Skeletal muscle tissue (tissue), 4 donors: ENCODE measurements around the gene RPL22L1. TPM values are rescaled to one million over a fixed set of nuclear protein-coding genes. Genes with fewer than 3 reads are reported as not detected.
"Not testable (repeated sequence)": the region's sequence is repeated elsewhere in the genome, so short reads cannot be mapped to it uniquely, and the experiment has no call there.

Experiments used
- H3K27ac ChIP-seq: one replicate; pipeline ENCODE4 v1.7.0; 2013; ENCODE audit warnings: mild to moderate bottlenecking, low read depth, low read length, inconsistent platforms
- H3K27me3 ChIP-seq, 3 donors: one replicate each; pipeline ENCODE4 v1.7.0; 2013; ENCODE audit warnings: low read length in 3 of 3; ENCODE audit not compliant: control insufficient read depth in 3 of 3, insufficient read depth in 3 of 3
- H3K36me3 ChIP-seq, 3 donors: one replicate each; pipeline ENCODE4 v1.7.0; 2013; ENCODE audit warnings: low read length in 3 of 3; ENCODE audit not compliant: control insufficient read depth in 3 of 3, insufficient read depth in 3 of 3
- H3K4me1 ChIP-seq, 3 donors: one replicate each; pipeline ENCODE4 v1.7.0; 2013; ENCODE audit warnings: low read length in 3 of 3, mild to moderate bottlenecking in 3 of 3; ENCODE audit not compliant: control insufficient read depth in 3 of 3, insufficient read depth in 3 of 3
- H3K4me3 ChIP-seq, 3 donors: one replicate each; pipeline ENCODE4 v1.7.0; 2013; ENCODE audit warnings: low read length in 3 of 3
- H3K9ac ChIP-seq, 3 donors: one replicate each; pipeline ENCODE4 v1.7.0; 2013; ENCODE audit warnings: low read length in 3 of 3, mild to moderate bottlenecking in 3 of 3, moderate library complexity in 2 of 3, low read depth in 1 of 3
- H3K9me3 ChIP-seq, 3 donors: one replicate each; pipeline ENCODE4 v1.7.0; 2013; ENCODE audit warnings: low read length in 3 of 3; ENCODE audit not compliant: control insufficient read depth in 3 of 3
- total RNA-seq: library from RNA; depleted of rRNA; stranded (reverse); fragments of >200 nt; gene quantifications from one replicate; pipeline ENCODE4 v1.2.3, GENCODE V29; 2014
- donor health status: Osteomylitis.

The RPL22L1 gene
- total RNA-seq, 1 donor from 2014 or later, result 28.7 TPM

DNA sequence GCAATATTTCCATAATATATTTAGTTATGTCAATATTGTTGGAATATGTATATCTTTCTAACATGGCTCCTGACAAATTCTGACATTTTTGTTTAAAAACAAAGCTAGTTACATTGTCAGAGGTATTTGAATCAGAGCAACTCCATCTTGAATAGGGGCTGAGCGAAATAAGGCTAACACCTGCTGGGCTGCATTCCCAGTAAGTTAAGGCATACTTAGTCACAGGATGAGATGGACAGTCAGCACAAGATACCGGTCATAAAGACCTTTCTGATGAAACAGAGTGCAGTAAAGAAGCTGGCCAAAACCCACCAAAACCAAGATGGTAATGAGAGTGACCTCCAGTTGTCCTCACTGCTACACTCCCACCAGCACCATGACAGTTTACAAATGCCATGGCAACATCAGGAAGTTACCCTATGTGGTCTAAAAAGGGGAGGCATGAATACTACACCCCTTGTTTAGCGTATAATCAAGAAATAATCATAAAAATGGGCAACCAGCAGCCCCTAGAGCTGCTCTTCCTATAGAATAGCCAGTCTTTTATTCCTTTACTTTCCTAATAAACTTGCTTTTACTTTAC lies 30.4 kb downstream of the RPL22L1 start:
- Histone ChIP-seq H3K27me3 (peaks cover 0 to 6% (median 0%) of the 10 kb centered on the region in 3 donors), H3K4me3 (no peak overlapping the region), H3K36me3 (no peaks in the 10 kb centered on the region), H3K4me1 (no peaks in the 10 kb centered on the region), H3K9me3 (peaks cover 0 to 3% (median 0%) of the 10 kb centered on the region in 3 donors), H3K9ac (no peak overlapping the region), H3K27ac (no peak overlapping the region)

DNA sequence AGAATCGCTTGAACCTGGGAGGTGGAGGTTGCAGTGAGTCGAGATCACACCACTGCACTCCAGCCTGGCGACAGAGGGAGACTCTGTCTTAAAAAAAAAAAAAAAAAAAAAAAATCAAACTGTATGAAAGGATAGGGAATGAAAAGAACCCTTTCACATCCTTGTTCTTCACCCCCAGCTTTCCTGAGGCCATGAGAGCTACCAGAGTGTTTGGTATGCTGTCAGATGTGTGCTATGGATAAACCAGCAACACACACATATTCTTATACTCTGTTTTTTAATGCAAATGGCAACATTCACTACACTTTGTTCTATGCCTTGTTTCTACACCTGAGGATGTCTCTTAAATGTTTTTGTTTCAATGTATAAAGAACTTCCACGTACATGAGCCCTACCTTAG lies 33.5 kb downstream of the RPL22L1 start:
- no peak overlapping the region for H3K9ac ChIP-seq
- no peaks in the 10 kb centered on the region for H3K9me3 ChIP-seq
- H3K27ac ChIP-seq, result no peak overlapping the region
- no peaks in the 10 kb centered on the region for H3K36me3 ChIP-seq
- H3K27me3 ChIP-seq, result peaks cover 0 to 14% (median 0%) of the 10 kb centered on the region in 3 donors
- H3K4me3 ChIP-seq, result no peak overlapping the region
- no peaks in the 10 kb centered on the region for H3K4me1 ChIP-seq

GRCh38 chr3:170835336-170835735 lies 34.7 kb downstream of the RPL22L1 start:
- peaks cover 0 to 14% (median 0%) of the 10 kb centered on the region in 3 donors for H3K27me3 ChIP-seq
- no peaks in the 10 kb centered on the region for H3K36me3 ChIP-seq
- H3K27ac ChIP-seq, result no peak overlapping the region
- no peaks in the 10 kb centered on the region for H3K9me3 ChIP-seq
- H3K4me1 ChIP-seq, result no peaks in the 10 kb centered on the region
- H3K9ac ChIP-seq, result no peak overlapping the region
- no peak overlapping the region for H3K4me3 ChIP-seq

DNA sequence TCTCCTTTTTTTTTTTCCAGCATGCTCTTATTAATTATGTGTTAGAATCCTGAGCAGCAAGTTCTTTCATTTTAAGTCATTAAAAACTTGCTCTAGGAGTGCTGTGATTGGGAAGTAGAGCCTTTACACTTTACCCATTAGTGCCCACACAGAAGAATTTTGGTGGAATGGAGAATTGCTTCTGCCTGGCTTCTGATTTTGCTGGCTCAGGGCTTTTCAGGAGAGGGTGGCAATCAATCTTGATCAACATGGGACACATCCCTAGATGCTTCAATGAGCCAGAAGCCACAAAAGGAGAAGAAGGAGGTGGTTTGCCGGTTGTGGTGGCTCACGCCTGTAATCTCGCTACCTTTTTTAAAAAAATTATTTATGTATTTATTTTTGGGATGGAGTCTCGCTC lies 39.4 kb downstream of the RPL22L1 start:
- no peak overlapping the region for H3K27ac ChIP-seq

GRCh38 chr3:170829546-170830272 lies 40.3 kb downstream of the RPL22L1 start:
- Histone ChIP-seq H3K27me3 (peaks cover 0 to 11% (median 0%) of the 10 kb centered on the region in 3 donors), H3K4me3 (no peak overlapping the region), H3K9ac (no peak overlapping the region), H3K27ac (no peak overlapping the region), H3K36me3 (no peaks in the 10 kb centered on the region), H3K9me3 (no peaks in the 10 kb centered on the region), H3K4me1 (no peaks in the 10 kb centered on the region)

More for the DNA sequence above, 39.4 kb downstream of the RPL22L1 start:
- H3K36me3 ChIP-seq, result no peaks in the 10 kb centered on the region
- H3K9ac ChIP-seq, result no peak overlapping the region
- H3K9me3 ChIP-seq, result no peaks in the 10 kb centered on the region
- peaks cover 0 to 14% (median 0%) of the 10 kb centered on the region in 3 donors for H3K27me3 ChIP-seq
- H3K4me3 ChIP-seq, result no peak overlapping the region
- no peaks in the 10 kb centered on the region for H3K4me1 ChIP-seq

DNA sequence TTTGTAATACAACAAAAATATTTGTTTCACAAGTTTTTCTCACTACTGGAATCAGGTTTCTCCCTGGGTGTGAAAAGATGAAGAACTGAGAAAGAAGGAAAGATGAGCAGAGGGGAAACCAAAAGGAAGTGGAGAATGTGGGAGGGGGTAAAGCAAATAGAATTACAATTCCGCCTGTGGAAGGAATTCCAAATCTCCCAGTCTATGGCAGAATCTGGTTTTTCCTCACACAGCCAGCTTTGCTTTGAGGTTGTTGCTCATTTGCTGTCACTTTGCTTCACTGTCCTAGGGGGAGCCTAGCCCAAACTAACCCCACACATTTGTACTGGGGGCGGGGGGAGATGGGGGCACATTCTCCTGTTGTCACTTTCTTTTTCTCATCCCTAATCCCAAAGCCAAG lies 43.9 kb downstream of the RPL22L1 start:
- Histone ChIP-seq H3K4me3 (no peak overlapping the region), H3K4me1 (no peaks in the 10 kb centered on the region), H3K27me3 (peaks cover 0 to 3% (median 0%) of the 10 kb centered on the region in 3 donors), H3K9ac (no peak overlapping the region), H3K36me3 (no peaks in the 10 kb centered on the region), H3K27ac (no peak overlapping the region), H3K9me3 (no peaks in the 10 kb centered on the region)

- not testable (repeated sequence) for H3K36me3 ChIP-seq, H3K27ac ChIP-seq, H3K9ac ChIP-seq, H3K4me3 ChIP-seq, H3K4me1 ChIP-seq, H3K9me3 ChIP-seq, H3K27me3 ChIP-seq
Observed at GRCh38 chr3:170823562-170823961, 46.4 kb downstream of the RPL22L1 start.

- not testable (repeated sequence) for H3K27ac ChIP-seq, H3K36me3 ChIP-seq, H3K4me3 ChIP-seq, H3K27me3 ChIP-seq, H3K9ac ChIP-seq, H3K4me1 ChIP-seq, H3K9me3 ChIP-seq
Observed at GRCh38 chr3:170818325-170818724, 51.7 kb downstream of the RPL22L1 start.

- not testable (repeated sequence) for H3K9me3 ChIP-seq, H3K36me3 ChIP-seq, H3K4me1 ChIP-seq, H3K27me3 ChIP-seq, H3K4me3 ChIP-seq, H3K9ac ChIP-seq, H3K27ac ChIP-seq
Observed at GRCh38 chr3:170817471-170817870, 52.5 kb downstream of the RPL22L1 start.

DNA sequence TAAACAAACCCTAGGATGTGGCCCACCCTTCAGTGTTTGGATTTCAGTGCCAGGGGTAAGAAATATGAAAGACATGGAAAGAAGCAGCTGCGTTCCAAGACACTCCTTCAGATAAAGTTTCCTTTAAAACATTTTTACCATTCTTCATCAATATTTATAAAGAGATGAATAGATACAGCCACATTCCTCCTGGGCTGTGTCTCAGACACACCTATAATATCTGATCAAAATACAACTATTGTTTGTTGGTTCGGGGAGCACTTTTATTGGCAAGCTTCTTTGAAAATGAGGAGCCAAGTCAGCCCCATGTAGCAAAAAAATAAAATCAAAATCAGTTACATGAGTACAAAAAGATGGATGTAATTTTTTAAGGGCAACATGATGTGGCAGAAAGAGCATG lies 53.2 kb downstream of the RPL22L1 start:
- H3K4me3 ChIP-seq, result no peak overlapping the region
- no peak overlapping the region for H3K9ac ChIP-seq
- no peaks in the 10 kb centered on the region for H3K36me3 ChIP-seq
- no peak overlapping the region for H3K27ac ChIP-seq
- H3K27me3 ChIP-seq, result no peaks in the 10 kb centered on the region
- no peaks in the 10 kb centered on the region for H3K9me3 ChIP-seq
- H3K4me1 ChIP-seq, result peaks cover 0 to 4% (median 4%) of the 10 kb centered on the region in 3 donors
